Stimulated activated CD8-positive, alpha-beta memory T cell treated with anti-CD3 and anti-CD28 coated beads, Interleukin-15, amount 100 ng/mL, for 48 hours (primary cell): ENCODE results near the gene SH3GL1.

Experiments
- DNase-seq, 2 donors: peaks; one replicate each; pipeline ENCODE4 v3.0.0-alpha.2; 2020; ENCODE audit warnings: low read depth in 2 of 2

The SH3GL1 gene

DNA sequence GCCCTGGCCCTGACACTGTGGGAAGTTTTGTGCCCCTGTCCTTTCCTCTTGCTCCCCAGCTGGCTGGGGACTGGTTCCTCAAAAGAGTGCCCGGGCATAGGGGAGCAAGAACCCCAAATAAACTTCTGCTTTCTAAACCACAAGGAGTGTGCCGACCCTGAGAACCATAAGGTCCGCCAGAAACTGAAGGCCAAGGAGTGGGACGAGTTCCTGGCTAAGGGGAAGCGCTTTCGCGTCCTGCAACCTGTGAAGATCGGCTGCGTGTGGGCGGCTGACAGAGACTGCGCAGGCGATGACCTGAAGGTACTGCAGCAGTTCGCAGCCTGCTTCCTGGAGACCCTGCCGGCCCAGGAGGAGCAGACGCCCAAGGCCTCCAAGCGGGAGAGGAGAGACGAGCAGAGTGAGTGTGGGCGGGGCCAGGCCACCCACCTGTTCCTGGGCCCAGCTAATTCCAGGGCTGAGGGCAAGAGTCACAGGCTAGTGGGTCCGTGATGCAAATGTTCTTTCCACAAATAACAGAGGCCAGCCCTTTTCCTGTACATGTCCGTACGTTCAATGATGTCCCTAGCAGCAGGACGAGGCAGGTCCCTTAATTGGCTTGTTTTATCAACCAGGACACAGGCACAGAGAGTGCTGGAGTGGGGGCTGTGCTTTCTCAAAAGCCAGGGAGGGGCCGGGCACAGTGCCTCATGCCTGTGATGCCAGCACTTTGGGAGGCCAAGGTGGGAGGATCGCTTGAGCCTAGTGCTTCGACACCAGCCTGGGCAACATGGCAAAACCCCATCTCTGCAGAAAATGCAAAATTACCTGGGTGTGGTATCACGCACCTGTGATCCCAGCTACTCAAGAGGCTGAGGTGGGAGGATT lies 31.7 kb upstream of the SH3GL1 start:
- no peak for DNase-seq

DNA sequence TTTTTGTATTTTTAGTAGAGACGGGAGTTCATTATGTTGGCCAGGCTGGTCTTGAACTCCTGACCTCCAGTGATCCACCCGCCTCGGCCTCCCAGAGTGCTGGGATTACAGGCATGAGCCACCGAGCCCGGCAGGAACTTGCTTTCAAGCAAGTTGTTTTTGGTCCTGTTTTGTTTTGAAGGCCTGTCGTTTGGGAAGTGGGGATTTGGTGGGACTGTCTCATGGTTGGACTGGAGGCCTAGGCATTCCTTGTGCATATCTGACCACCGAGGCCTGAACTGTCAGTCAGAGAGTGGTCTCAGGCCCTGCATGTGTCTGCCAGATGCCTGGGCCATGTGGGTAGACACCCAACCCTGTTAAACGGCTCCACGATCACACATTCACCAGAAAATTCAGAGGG lies 30.9 kb upstream of the SH3GL1 start:
- no peak for DNase-seq

DNA sequence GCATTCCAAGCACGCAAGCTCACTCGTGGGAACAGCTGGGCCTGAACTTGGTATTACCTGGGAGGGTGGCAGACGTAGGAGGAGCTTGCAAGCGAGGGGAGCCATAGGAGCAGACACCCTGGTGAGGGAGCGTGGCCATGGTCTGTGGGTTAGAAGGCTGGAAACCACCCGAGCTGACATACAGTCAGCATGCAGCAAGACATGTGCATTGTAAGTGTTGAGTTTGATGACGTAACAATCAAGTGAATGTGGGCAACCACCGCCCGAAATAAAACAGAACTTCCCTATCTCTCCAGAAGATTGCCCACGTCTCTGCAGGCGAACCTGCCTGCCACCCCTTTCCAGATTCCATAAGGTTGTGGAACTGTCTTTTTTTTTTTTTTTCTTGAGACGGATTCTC lies 30.4 kb upstream of the SH3GL1 start:
- DNase-seq, result no peak

DNA sequence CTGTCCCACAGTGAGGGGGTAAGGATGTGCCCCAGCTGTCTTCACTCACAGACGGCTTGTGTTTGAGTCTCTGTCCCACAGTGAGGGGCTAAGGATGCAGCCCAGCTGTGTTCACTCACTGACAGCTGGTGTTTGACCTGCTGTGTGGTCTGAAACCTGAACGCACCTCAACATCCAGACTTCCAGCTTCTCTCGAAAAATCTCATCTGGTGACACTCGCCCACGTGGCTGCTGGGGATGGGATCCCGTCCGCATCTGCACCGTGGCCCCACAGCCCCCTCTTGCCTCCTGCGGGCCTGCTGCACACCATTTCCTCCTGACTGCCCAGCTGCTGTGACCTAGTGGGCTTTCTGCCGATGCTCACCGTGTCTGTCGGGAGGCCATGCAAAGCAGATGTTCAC lies 29.4 kb upstream of the SH3GL1 start:
- no peak for DNase-seq

DNA sequence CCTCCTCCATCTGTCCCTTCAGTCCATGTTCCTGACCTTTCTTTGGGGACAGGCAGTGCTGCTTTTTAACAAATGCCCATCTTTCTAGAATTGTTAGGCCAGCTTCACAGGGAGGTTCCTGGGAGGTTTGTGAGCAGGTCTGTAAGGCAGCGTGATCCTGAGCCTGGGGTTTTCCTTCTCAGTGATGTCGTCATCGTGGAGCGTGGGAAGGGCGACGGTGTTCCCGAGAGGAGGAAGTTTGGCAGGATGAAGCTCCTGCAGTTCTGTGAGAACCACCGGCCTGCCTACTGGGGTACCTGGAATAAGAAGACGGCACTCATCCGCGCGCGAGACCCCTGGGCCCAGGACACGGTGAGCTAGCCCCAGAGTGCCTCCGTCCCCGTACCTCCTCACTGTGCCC lies 28.9 kb upstream of the SH3GL1 start:
- no peak for DNase-seq

DNA sequence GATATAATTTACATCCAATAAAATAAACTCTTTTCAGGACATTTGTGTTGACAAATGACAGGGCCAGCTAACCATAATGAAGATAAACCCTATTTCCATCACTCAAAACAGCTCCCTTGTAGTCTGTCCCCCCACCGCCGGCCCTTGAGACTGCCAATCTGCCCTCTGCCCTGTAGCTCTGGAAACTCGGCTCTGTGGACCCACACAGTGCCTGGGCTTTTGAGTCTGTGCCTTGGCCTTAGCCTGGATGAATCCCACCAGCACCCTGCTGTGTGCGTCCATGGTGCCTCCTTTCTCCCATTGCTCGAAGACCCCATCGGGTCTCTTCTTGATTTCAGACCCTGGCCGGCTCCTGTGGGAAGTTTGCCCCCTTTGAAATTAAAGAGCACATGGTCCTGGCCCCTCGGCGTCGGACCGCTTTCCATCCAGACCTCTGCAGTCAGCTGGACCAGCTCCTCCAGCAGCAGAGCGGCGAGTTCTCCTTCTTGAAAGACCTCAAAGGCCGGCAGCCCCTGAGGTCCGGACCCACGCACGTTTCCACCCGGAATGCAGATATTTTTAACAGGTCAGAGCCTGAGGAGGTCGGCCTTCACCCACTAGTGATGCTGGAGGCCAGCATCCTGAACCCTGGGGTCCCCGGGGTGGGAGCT lies 28.1 kb upstream of the SH3GL1 start:
- no peak for DNase-seq

DNA sequence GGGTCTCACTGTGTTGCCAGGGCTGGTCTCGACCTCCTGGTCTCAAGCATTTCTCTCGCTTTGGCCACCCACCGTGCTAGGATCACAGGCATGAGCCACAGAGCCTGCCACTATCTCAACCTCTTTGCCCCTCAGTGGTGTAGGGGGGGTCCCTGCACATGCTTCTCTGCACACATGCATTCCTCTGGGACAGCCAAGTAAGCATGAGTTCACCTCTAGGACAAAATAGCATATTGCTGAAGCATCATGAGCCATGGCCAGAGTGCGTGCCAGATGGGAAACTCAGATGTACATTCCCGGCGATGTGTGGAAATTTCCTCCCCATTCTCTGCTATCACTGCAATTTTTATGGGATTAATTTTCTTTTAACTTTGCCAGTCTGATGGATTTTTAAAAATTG lies 25.2 kb upstream of the SH3GL1 start:
- DNase-seq, result no peak

DNA sequence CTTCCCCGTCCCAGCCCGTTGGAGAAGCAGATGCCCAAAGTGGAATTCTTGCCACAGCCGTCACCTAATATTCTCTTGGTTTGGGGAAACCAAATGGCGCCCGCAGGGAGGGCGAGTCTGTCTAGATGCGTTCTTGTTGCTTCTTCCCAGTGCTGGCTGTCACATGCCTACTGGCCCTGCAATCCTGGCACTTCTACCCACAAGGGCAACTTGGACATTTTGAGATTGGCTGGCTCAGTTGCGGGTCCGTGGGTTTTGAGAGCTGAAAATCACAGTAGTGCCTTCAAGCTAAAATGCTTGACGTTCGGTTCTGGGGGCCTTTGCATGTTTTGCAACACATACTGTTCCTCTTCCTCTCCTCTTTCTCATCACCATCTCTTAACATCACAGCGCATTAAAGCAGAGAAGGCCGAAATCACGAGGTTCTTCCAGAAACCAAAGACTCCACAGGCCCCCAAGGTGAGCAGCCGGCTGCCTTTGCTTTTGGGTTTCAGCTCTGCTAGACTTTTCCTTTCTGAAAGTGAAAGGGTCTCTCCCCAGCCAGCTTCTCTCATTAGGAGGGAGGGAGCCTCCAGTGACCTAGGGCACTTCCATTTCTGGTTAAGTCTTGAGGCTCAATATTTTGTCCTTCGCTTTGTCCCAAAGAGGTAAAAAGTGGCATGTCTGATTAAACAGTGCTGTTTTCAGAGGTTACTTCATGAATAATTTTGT lies 23.2 kb upstream of the SH3GL1 start:
- no peak for DNase-seq

DNA sequence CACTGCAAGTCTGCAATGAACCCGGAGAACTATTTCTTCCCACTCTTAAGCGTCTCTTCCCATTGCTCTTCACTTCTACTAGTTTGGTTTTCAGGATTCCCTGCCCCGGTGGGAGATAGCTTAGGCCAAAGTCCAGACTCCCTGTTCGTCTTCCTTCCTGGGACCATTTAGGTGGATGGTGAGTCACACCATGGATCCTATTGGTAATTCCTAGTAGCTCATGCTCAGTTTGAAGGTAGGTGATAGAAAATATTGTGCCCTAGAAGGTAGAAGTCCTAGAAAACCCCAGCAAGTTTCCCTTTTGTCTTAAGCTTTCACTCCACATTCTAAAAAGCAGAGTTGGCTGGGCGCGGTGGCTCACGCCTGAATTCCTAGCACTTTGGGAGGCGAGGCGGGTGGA lies 15.9 kb upstream of the SH3GL1 start:
- no peak for DNase-seq

DNA sequence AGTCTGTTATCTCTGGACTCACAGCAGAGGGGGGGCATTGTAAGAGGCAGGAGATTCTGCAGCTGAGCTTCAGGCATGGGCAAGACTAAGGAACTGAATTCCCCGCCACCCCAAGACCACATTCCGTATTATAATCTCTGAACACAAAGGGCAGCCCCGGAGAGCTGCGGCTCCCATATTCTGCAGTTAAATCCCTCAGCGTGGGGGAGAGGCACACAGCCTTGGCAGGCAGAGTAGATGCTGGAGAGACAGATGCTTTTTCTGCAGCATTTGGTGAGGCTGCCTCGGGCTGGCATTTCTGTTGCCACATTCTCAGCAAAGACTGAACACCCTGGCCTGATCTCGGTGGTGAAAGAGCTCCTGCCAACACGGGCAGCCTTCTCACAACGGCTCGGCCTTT lies 15.0 kb upstream of the SH3GL1 start:
- DNase-seq, result no peak

DNA sequence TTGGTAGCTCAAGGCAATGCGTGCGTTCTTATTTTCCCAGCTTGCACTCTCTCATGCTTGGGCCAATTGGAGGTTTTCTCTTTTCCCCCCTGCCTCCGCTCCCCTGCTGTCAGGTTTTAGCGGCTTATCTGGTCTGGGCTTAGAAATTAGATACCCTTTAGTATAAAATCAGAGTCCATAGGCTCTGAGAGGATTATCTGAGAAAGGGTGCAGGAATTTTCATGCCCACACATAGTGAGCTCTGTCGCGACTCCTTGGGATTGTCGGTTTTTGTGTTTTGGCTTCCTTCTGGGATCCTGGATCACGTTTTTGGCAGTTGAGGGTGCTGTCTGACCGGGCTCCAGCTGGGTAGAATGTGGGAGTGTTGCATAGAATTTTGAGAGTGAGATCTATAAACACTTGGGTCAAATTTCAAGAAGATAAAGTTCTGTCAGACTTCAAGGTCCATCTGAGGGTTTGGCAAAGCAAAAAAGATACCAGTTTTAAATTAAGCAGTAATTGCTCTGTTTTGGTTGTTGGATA lies 14.5 kb upstream of the SH3GL1 start:
- no peak for DNase-seq

DNA sequence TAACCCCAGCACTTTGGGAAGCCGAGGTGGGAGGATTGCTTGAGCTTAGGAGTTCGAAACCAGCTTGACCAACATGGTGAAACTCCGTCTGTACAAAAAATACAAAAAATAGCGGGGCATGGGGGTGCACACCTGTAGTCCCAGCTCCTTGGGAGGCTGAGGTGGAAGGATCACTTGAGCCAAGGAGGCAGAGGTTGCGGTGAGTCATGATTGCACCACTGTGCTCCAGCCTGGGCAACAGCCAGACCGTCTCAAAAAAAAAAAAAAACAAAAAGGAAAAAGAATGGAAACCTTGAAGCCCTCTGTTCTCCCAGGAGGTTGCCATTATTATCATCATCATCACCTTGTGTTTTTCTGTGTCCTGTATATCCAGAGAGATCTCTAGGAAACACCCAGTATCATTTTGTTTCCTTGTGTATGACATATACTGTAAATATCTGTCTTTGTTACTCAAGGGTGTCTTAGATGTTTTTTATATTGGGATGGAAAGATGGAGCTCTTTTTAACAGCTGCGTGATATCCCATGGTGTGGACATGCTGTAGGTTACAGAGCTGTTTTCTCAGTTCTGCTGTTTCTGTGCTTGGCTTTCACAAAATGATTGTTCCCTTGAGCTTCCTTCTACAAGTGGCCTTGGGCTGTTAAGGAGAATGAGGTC lies 13.9 kb upstream of the SH3GL1 start:
- DNase-seq, result no peak

DNA sequence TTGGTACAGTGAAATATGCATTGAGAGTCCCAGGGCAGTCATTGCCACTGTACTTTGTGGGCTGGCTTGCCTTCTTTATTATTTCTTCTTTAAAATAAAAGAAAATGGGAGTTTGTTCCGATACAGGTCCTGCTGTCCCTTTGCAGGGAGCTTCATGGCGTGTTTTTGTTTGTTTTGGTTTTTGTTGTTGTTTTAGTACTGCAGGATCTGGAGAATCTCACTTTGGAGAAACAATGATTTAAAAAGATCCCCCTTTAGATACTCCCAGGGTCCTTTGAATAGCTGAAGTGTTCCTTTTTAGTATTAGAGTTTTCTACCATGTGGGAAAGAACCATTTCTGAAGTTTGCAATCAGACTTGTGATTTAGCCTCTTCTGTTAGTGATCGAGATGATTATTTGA lies 13.2 kb upstream of the SH3GL1 start:
- DNase-seq, result no peak

DNA sequence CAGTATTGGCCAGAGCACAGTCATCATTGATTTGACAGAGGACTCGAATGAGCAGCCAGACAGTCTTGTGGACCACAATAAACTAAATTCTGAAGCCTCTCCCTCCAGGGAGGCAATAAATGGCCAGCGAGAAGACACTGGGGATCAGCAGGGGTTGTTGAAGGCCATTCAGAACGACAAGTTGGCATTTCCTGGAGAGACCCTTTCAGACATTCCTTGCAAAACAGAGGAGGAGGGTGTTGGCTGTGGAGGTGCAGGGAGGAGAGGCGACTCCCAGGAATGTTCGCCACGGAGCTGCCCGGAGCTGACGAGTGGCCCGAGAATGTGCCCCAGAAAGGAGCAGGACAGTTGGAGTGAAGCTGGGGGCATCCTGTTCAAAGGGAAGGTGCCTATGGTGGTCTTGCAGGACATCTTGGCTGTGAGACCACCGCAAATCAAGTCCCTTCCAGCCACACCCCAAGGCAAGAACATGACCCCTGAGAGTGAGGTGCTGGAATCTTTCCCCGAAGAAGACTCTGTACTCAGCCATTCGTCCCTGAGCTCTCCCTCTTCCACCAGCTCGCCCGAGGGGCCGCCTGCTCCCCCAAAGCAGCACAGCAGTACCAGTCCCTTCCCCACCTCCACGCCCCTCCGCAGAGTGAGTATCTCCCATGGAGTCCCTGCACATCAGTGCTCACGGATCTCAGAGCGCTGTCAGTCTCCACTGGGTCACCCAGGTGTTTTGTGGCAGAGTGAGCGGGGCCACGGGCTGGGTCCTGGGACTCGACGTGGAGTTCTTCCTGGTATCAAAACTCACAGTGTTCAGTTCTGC lies 9.0 kb upstream of the SH3GL1 start:
- DNase-seq, result no peak

DNA sequence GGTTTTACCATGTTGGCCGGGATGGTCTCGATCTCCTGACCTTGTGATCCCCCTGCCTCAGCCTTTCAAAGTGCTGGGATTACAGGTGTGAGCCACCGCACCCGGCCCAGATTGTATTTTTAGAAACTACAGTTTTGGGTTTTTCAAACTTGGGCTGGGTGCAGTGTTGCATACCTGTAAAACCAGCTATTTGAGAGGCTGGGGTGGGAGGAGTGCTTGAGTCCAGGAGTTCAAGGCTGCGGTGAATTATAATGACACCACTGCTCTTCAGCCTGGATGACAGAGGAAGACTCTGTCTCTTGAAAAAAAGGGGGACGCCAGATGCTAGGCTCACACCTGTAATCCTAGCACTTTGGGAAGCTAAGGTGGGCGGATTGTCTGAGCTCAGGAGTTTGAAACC lies 6.3 kb upstream of the SH3GL1 start:
- no peak for DNase-seq

DNA sequence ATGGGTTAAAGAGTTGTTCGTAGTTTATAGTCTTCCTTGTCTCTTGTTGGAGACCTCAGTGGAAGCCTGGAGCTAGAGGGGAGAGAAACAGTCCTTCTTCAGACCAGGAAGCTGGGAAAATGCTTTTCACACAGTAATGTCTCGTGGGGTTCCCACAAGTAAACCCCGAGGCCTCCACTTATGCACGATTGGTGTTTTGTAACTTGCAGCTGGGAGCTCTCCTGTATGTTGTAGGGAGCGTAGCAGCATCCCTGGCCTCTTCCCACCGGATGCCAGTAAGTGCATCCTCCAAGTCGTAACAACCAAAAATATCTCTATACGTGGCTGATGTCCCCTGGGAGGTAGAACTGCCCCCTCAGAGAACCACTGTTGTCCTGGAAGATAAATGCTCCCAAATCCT lies 5.6 kb upstream of the SH3GL1 start:
- no peak for DNase-seq

DNA sequence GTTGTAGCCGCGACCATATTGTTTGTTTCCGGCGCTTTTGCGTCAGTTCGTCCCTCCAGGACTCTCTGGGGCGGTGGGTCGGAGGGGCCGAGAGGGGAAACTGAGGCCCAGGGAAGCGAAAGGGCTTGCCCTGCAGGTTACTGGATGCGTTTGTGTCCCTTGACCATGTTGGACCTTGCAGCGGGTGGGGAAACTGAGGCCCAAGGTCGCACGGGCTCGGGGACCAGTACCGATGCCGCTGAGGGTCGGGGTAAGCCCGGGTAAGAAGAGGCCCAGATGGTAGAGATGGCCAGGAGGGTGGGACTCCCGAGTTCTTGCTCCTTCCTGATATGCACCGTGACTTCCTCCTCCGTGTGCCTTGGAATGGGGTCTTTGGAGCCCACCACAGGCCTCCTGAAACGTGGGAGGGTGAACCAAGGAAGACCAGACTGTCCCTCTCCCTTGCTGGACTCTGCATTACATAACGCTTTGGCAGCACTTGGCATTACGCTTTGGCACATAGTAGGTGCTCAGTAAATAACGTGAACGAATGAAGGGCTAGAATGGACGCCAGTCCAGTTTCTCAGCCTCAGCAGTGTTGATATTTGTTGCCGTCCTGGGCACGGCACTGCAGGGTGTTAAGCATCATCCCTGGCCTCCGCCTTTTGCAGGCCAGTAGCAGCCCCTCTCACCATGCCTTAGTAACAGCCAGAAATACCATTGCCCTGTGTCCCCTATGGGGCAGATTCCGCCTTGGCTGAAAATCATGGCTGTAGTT lies 2.8 kb upstream of the SH3GL1 start:
- DNase-seq, result no peak

DNA sequence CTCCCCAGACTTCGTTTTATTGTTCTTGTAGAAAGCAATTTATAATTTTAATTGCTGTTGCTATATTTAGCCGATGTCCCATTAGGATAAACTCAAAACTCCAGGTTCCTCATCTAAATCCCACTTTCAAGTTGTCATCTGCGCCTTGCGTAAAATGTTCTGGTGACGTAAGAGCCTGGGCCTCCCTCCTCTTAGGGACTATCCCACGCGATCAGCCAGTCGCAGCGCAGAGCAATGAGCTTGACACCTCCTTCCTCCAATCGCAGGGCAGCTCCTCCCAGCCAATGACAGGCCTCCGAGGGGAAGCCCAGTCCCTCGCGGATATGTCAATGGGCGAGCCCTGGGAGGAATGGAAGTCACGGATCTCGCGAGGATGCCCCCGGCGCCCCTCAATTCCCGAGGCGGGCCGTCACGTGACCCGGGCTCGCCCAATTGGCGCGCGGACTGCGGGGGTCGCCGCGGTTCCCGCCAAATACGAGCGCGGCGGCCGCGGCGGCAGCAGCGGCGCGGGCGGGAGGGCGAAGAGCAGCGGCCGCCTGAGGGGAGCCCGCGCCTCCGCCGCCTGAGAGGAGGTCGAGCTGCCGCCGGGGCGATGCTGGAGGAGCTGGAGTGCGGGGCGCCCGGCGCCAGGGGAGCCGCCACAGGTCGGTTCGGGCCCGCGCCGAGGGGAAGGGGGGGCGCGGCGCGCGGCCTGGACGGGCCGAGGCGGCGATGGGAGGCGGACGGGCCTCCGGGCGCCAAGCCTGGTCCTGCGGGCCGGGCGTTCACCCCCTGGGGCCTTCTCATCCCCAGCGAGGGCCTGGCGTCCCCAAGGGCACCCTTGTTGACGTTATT lies 2.0 kb upstream of the SH3GL1 start, which contains the start of gene CHAF1A:
CHAF1A (plus strand) TSS at position 470 of the 834 bp plus-strand sequence; CDS start at position 593, 123 bp downstream.
- DNase-seq, result peak; percentile 98 to 99

DNA sequence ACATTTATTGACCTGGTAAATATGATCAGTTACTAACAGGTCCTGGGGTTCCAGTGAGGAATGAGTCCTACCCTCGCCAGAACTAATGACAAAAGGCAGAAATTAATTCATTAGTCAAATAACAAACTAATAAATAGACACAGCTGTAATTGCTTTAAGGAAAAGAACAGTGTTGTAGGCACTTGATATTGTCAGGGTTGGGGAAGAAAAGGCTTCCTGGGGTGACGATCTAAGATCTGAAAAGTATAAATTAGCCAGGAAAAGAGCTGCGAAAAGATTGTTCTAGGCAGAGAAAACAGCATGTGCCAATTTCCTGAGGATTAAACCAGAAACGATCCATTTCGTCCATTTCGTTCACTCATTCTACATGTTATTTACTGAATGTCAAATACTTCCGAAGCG lies 1.4 kb upstream of the SH3GL1 start:
- DNase-seq, result no peak

DNA sequence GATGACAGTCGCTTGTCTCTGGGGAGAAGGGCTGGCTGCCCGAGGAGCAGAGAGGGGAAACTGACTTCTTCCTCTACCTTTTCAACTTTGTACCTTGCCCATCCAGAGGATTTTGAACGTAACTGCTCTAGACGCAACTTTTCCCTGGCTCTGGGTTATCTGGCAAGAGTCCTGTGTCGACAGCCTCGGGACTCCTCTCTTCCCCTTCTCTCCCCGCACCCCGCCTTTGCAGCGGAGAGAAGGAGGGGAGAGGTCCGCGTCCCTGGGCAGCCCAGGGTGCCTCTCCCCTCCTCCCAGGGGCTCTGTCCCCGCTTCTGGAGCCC lies 574 bp downstream of the SH3GL1 start:
- DNase-seq, result no peak
